IMR-90 (cell line): Measurements from ENCODE around the gene CCDC50. TPM values are rescaled to one million over a fixed set of nuclear protein-coding genes. Genes with fewer than 3 reads are reported as not detected.
A peak's percentile ranks its signal among the peaks of the same experiment; 100 is the strongest.

Experiments
- ATAC-seq: fragments of 200-7000 bp; cut with Tn5 transposase; 2 replicates; pipeline ENCODE4 v1.9.1; 2020; ENCODE audit warnings: low read depth, mild to moderate bottlenecking, moderate library complexity
- BruUV-seq: library from RNA; stranded (reverse); fragments of 400-500 nt; replicated peaks from 2 replicates; lab custom pipeline; 2021; lab: Mats Ljungman, UMichigan
- CTCF ChIA-PET: fragments of 300-600 bp; formaldehyde crosslinking; extraction: SDS; loops from one replicate; lab custom pipeline; 2021; ENCODE audit warnings: antibody characterized with exemption; lab: Yijun Ruan, JAX
- POLR2A ChIA-PET: fragments of 300-600 bp; sonication (Branson Sonifier 250); formaldehyde crosslinking; loops from one replicate; lab custom pipeline; 2022; ENCODE audit warnings: antibody characterized with exemption; ENCODE audit not compliant: unreplicated experiment; lab: Charles Lee
- DNase-seq: peaks from one replicate; pipeline ENCODE4 v3.0.0; 2013
- H2AFZ ChIP-seq: replicated peaks from 2 replicates; pipeline ENCODE3; 2013; ENCODE audit warnings: low read length, mild to moderate bottlenecking; ENCODE audit not compliant: poor library complexity
- H2AK5ac ChIP-seq: 2 replicates; pipeline ENCODE4 v1.6.1; 2013; ENCODE audit warnings: low read depth, low read length, inconsistent platforms
- H2AK9ac ChIP-seq: replicated peaks from 2 replicates; pipeline ENCODE3; 2013; ENCODE audit warnings: mild to moderate bottlenecking, low read depth, low read length, moderate library complexity; ENCODE audit not compliant: poor library complexity
- H2BK120ac ChIP-seq: 2 replicates; pipeline ENCODE4 v1.6.1; 2013; ENCODE audit warnings: low read depth, low read length, inconsistent platforms
- H2BK15ac ChIP-seq: 3 replicates; pipeline ENCODE4 v1.6.1; 2013; ENCODE audit warnings: low read depth, low read length, inconsistent platforms
- H2BK20ac ChIP-seq: 2 replicates; pipeline ENCODE4 v1.6.1; 2013; ENCODE audit warnings: low read depth, mild to moderate bottlenecking, inconsistent platforms, low read length, moderate library complexity
- H2BK5ac ChIP-seq: 2 replicates; pipeline ENCODE4 v1.6.1; 2013; ENCODE audit warnings: mild to moderate bottlenecking, low read depth, low read length, inconsistent platforms; ENCODE audit not compliant: poor library complexity, severe bottlenecking
- H3K14ac ChIP-seq: replicated peaks from 2 replicates; pipeline ENCODE4 v1.6.1; 2013; ENCODE audit warnings: low read depth, low read length, inconsistent platforms
- H3K18ac ChIP-seq: 2 replicates; pipeline ENCODE4 v1.6.1; 2013; ENCODE audit warnings: low read depth, low read length, control low read depth
- H3K23ac ChIP-seq: 2 replicates; pipeline ENCODE4 v1.6.1; 2013; ENCODE audit warnings: low read depth, low read length, inconsistent platforms
- H3K27ac ChIP-seq: 2 replicates; pipeline ENCODE4 v1.5.1; 2013; ENCODE audit warnings: mild to moderate bottlenecking, control low read depth, low read length; ENCODE audit not compliant: insufficient read depth
- H3K27me3 ChIP-seq: 2 replicates; pipeline ENCODE4 v1.6.1; 2013; ENCODE audit warnings: low read length; ENCODE audit not compliant: control insufficient read depth, insufficient read depth
- H3K36me3 ChIP-seq: 2 replicates; pipeline ENCODE4 v1.6.1; 2013; ENCODE audit warnings: low read length, mixed read lengths; ENCODE audit not compliant: control insufficient read depth, insufficient read depth
- H3K4ac ChIP-seq: 2 replicates; pipeline ENCODE4 v1.6.1; 2013; ENCODE audit warnings: low read depth, low read length, inconsistent platforms
- H3K4me1 ChIP-seq: 2 replicates; pipeline ENCODE4 v1.6.1; 2013; ENCODE audit warnings: low read length, mixed read lengths; ENCODE audit not compliant: control insufficient read depth, insufficient read depth
- H3K4me2 ChIP-seq: 2 replicates; pipeline ENCODE4 v1.6.1; 2013; ENCODE audit warnings: low read depth, mild to moderate bottlenecking, control low read depth, low read length, moderate library complexity
- H3K4me3 ChIP-seq: 2 replicates; pipeline ENCODE4 v1.5.1; 2013; ENCODE audit warnings: low read depth, mild to moderate bottlenecking, control low read depth, low read length, moderate library complexity; ENCODE audit not compliant: insufficient read depth
- H3K56ac ChIP-seq: 2 replicates; pipeline ENCODE4 v1.6.1; 2013; ENCODE audit warnings: low read length, inconsistent platforms; ENCODE audit not compliant: insufficient read depth; ENCODE audit errors: extremely low read depth
- H3K79me1 ChIP-seq, 2 experiments: 2 replicates each; pipeline ENCODE4 v1.6.1; 2013; ENCODE audit warnings: low read length in 2 of 2, inconsistent platforms in 1 of 2, low read depth in 1 of 2
- H3K9ac ChIP-seq: 2 replicates; pipeline ENCODE4 v1.6.1; 2013; ENCODE audit warnings: low read depth, low read length, control low read depth
- H3K9me1 ChIP-seq: 2 replicates; pipeline ENCODE4 v1.6.1; 2013; ENCODE audit warnings: low read length, inconsistent platforms; ENCODE audit not compliant: insufficient read depth
- H3K9me3 ChIP-seq: 2 replicates; pipeline ENCODE4 v1.6.1; 2013; ENCODE audit warnings: low read length; ENCODE audit not compliant: control insufficient read depth, insufficient read depth
- H4K20me1 ChIP-seq: 2 replicates; pipeline ENCODE4 v1.6.1; 2013; ENCODE audit warnings: low read length, inconsistent platforms; ENCODE audit not compliant: insufficient read depth
- H4K5ac ChIP-seq: 2 replicates; pipeline ENCODE4 v1.6.1; 2013; ENCODE audit warnings: mild to moderate bottlenecking, low read depth, low read length, control low read depth
- H4K8ac ChIP-seq, 2 experiments: 2 replicates each; pipeline ENCODE4 v1.6.1; 2013; ENCODE audit warnings: low read depth in 2 of 2, low read length in 2 of 2, control low read depth in 1 of 2, inconsistent platforms in 1 of 2
- H4K91ac ChIP-seq: 2 replicates; pipeline ENCODE4 v1.6.1; 2013; ENCODE audit warnings: low read depth, low read length, inconsistent platforms; ENCODE audit not compliant: insufficient read depth
- BHLHE40 ChIP-seq: fragments of 150-350 bp; IDR thresholded peaks from 2 replicates; pipeline ENCODE4 v1.6.1; 2016; ENCODE audit warnings: mild to moderate bottlenecking, low read depth, low read length
- CEBPB ChIP-seq: IDR thresholded peaks from 2 replicates; pipeline ENCODE4 v1.6.1; 2012; ENCODE audit warnings: low read depth, low read length, improper control_type of control experiment
- CHD1 ChIP-seq: IDR thresholded peaks from 2 replicates; pipeline ENCODE4 v1.6.1; 2012; ENCODE audit warnings: low read depth, low read length, improper control_type of control experiment
- CTCF ChIP-seq: conservative IDR thresholded peaks from 2 replicates; pipeline ENCODE4 v1.5.1; 2012; ENCODE audit warnings: mild to moderate bottlenecking, low read depth, low read length, improper control_type of control experiment
- FOS ChIP-seq: fragments of 150-350 bp; IDR thresholded peaks from 2 replicates; pipeline ENCODE4 v1.6.1; 2016; ENCODE audit warnings: low read depth, low read length
- MAFK ChIP-seq: IDR thresholded peaks from 2 replicates; pipeline ENCODE4 v1.6.1; 2012; ENCODE audit warnings: low read depth, low read length, improper control_type of control experiment
- MAZ ChIP-seq: IDR thresholded peaks from 2 replicates; pipeline ENCODE4 v1.6.1; 2012; ENCODE audit warnings: low read depth, mild to moderate bottlenecking, low read length, improper control_type of control experiment, moderate library complexity, borderline replicate concordance
- MXI1 ChIP-seq: IDR thresholded peaks from 2 replicates; pipeline ENCODE4 v1.6.1; 2012; ENCODE audit warnings: low read depth, mild to moderate bottlenecking, low read length, moderate library complexity, borderline replicate concordance
- POLR2A ChIP-seq: IDR thresholded peaks from 2 replicates; pipeline ENCODE4 v1.6.1; 2012; ENCODE audit warnings: mild to moderate bottlenecking, low read depth, low read length
- RAD21 ChIP-seq: IDR thresholded peaks from 2 replicates; pipeline ENCODE4 v1.6.1; 2012; ENCODE audit warnings: low read length, improper control_type of control experiment
- RCOR1 ChIP-seq: IDR thresholded peaks from 2 replicates; pipeline ENCODE4 v1.6.1; 2012; ENCODE audit warnings: mild to moderate bottlenecking, low read length, improper control_type of control experiment; ENCODE audit not compliant: insufficient replicate concordance
- RFX5 ChIP-seq: IDR thresholded peaks from 2 replicates; pipeline ENCODE4 v1.8.0; 2012; ENCODE audit warnings: low read depth, mild to moderate bottlenecking, low read length, moderate library complexity
- SMC3 ChIP-seq: fragments of 150-350 bp; IDR thresholded peaks from 2 replicates; pipeline ENCODE4 v1.6.1; 2016; ENCODE audit warnings: low read depth, mild to moderate bottlenecking, antibody characterized with exemption, low read length, moderate library complexity
- WGBS, 2 experiments: methylation state at CpG; one replicate each; pipeline versions ENCODE4 v1.1.5 to v1.1.7; 2013; ENCODE audit warnings: missing lambda C conversion rate in 2 of 2; ENCODE audit not compliant: insufficient read length in 1 of 2; ENCODE audit errors: extremely low coverage in 2 of 2; 5-methylcytosine and 5-hydroxymethylcytosine counted together
- dilution Hi-C: fragments of 300-500 bp; cut with HindIII; formaldehyde crosslinking; loops from one replicate; pipeline ENCODE4 v1.14.3; 2018; ENCODE audit warnings: low sequenced_read_pairs; ENCODE audit not compliant: unreplicated experiment
- in situ Hi-C: fragments of 300-500 bp; cut with MboI; formaldehyde crosslinking; loops from 3 replicates; pipeline ENCODE4 v1.14.3; 2019; ENCODE audit warnings: low sequenced_read_pairs, inconsistent platforms, mixed read lengths
- intact Hi-C: fragments of 100-400 bp; cut with micrococcal nuclease; formaldehyde crosslinking; loops from 2 replicates; pipeline ENCODE4 v1.10.0; 2022
- polyA plus RNA-seq, 3 experiments: library from polyadenylated mRNA; depleted of rRNA; stranded (reverse); fragments of >200 nt; gene quantifications; 2 replicates each; pipeline ENCODE4 v1.2.3, GENCODE V29; 2012; ENCODE audit warnings: low replicate concordance in 1 of 3
- total RNA-seq: library from RNA; depleted of rRNA; stranded (reverse); fragments of >200 nt; gene quantifications from 2 replicates; pipeline ENCODE4 v1.2.3, GENCODE V29; 2012
- TF ChIP-seq, protein P1 (sequence below): fragments of 150-350 bp; IDR thresholded peaks from 2 replicates; pipeline ENCODE4 v1.6.1; 2017; ENCODE audit warnings: mild to moderate bottlenecking, antibody characterized with exemption, low read length, low read depth
- TF ChIP-seq, protein P2 (sequence below): fragments of 150-350 bp; IDR thresholded peaks from 2 replicates; pipeline ENCODE4 v1.6.1; 2016; ENCODE audit warnings: low read depth, mild to moderate bottlenecking, low read length, moderate library complexity, borderline replicate concordance

Gene CCDC50
- total and polyA plus RNA-seq, 2 of the 4 experiments (the other 2 are of a cell fraction), result 59.0 to 63.1 TPM

GRCh38 chr3:191333298-191333880 lies 4.2 kb downstream of the CCDC50 start:
- Histone ChIP-seq H3K4me2 (peak overlapping the region; percentile 54; the same call in 1 of the 2 replicates), H3K27ac (no peak overlapping the region), H3K56ac (no peak overlapping the region), H4K5ac (no peak overlapping the region), H3K14ac (no peak overlapping the region), H4K91ac (no peak overlapping the region), H3K36me3 (no peaks in the 10 kb centered on the region), H4K8ac (0 out of 4 replicates have a peak overlapping the region, but pooled peaks have one; percentile 8 to 39), H2BK5ac (peak overlapping the region; percentile 99), H2BK20ac (no peak overlapping the region), H3K18ac (0 out of 2 replicates have a peak overlapping the region, but pooled peaks have one; percentile 18), H3K79me1 (peaks cover 5 to 24% of the 10 kb centered on the region in 2 experiments), H2BK15ac (no peak overlapping the region; the same call in 1 of the 3 replicates), H3K23ac (peak overlapping the region; percentile 33; the same call in 1 of the 2 replicates), H3K9ac (no peak overlapping the region), H2BK120ac (no peak overlapping the region), H2AFZ (no peak overlapping the region), H3K4me1 (peaks cover 10% of the 10 kb centered on the region), H4K20me1 (peaks cover 3% of the 10 kb centered on the region; the same call in 1 of the 2 replicates), H2AK9ac (no peak overlapping the region), H3K4me3 (no peak overlapping the region), H2AK5ac (peak overlapping the region; percentile 20), H3K27me3 (no peaks in the 10 kb centered on the region), H3K4ac (no peak overlapping the region; the same call in 1 of the 2 replicates), H3K9me1 (peaks cover 2% of the 10 kb centered on the region; the same call in 1 of the 2 replicates), H3K9me3 (no peaks in the 10 kb centered on the region)
- POLR2A ChIA-PET, result interaction anchor here (0.6 kb wide), 1 partner anchor 602 kb away, joined by 3 read pairs; no protein-coding TSS in a partner anchor
- ATAC-seq, result no peak
- CTCF ChIA-PET, result no interaction called here
- dilution Hi-C loops, result no loop called here
- in situ Hi-C loops, result loop anchor here (25.0 kb wide), 1 partner anchor 1554 kb away; no protein-coding TSS in a partner anchor
- no TSS peak for BruUV-seq
- no CpG with 5 or more reads among the region's 3 CpGs for WGBS, 2 experiments
- intact Hi-C loops, result loop anchor here (5.0 kb wide), 1 partner anchor 44 kb away; no protein-coding TSS in a partner anchor
- no peak for DNase-seq
- no peak for TF ChIP-seq MXI1
- TF ChIP-seq FOS, result no peak
- no peak for TF ChIP-seq CEBPB
- no peak for TF ChIP-seq CTCF
- TF ChIP-seq RFX5, result no peak
- TF ChIP-seq MAZ, result no peak
- TF ChIP-seq RCOR1, result no peak
- TF ChIP-seq, protein P1, sequence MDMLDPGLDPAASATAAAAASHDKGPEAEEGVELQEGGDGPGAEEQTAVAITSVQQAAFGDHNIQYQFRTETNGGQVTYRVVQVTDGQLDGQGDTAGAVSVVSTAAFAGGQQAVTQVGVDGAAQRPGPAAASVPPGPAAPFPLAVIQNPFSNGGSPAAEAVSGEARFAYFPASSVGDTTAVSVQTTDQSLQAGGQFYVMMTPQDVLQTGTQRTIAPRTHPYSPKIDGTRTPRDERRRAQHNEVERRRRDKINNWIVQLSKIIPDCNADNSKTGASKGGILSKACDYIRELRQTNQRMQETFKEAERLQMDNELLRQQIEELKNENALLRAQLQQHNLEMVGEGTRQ, result no peak
- TF ChIP-seq RAD21, result no peak
- no peak for TF ChIP-seq MAFK
- no peak for TF ChIP-seq SMC3
- TF ChIP-seq POLR2A, result no peak
- TF ChIP-seq, protein P2, sequence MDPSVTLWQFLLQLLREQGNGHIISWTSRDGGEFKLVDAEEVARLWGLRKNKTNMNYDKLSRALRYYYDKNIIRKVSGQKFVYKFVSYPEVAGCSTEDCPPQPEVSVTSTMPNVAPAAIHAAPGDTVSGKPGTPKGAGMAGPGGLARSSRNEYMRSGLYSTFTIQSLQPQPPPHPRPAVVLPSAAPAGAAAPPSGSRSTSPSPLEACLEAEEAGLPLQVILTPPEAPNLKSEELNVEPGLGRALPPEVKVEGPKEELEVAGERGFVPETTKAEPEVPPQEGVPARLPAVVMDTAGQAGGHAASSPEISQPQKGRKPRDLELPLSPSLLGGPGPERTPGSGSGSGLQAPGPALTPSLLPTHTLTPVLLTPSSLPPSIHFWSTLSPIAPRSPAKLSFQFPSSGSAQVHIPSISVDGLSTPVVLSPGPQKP, result no peak
- TF ChIP-seq CHD1, result no peak
- no peak for TF ChIP-seq BHLHE40
